SHP77 treated with DMSO at 0.1 percent for 48 hours (cell line): Measurements from ENCODE around the gene NAA30.

Experiments used
- DNase-seq: peaks from one replicate; lab custom pipeline; 2025; lab: John Stamatoyannopoulos, UW

Gene NAA30

GRCh38 chr14:57392830-57393229, 2.4 kb downstream of the NAA30 start:
- DNase-seq: no peak

GRCh38 chr14:57400556-57401494, 10.4 kb downstream of the NAA30 start:
- no peak for DNase-seq

GRCh38 chr14:57401501-57401900, 11.1 kb downstream of the NAA30 start:
- DNase-seq: no peak

- no peak for DNase-seq
These were observed 11.9 kb downstream of the NAA30 start for GRCh38 chr14:57402173-57402852.

GRCh38 chr14:57403521-57403864, 13.1 kb downstream of the NAA30 start:
- DNase-seq: no peak

- DNase-seq: no peak
These were observed 15.2 kb downstream of the NAA30 start for GRCh38 chr14:57405562-57405961.

- no peak for DNase-seq
These were observed 17.7 kb downstream of the NAA30 start for GRCh38 chr14:57408037-57408436.

GRCh38 chr14:57408634-57409033, 18.2 kb downstream of the NAA30 start:
- no peak for DNase-seq

GRCh38 chr14:57412341-57412740, 22.0 kb downstream of the NAA30 start:
- peak; percentile 11 for DNase-seq

- DNase-seq: no peak
These were observed 23.5 kb downstream of the NAA30 start for GRCh38 chr14:57413849-57414248.

- no peak for DNase-seq
These were observed 26.8 kb downstream of the NAA30 start for GRCh38 chr14:57417228-57417627.

- peak; percentile 64 for DNase-seq
These were observed 28.6 kb downstream of the NAA30 start for GRCh38 chr14:57418999-57419398.

GRCh38 chr14:57420033-57420432, 29.6 kb downstream of the NAA30 start:
- DNase-seq: no peak

- no peak for DNase-seq
These were observed 30.6 kb downstream of the NAA30 start for GRCh38 chr14:57420986-57421385.

- no peak for DNase-seq
These were observed 45.5 kb downstream of the NAA30 start for GRCh38 chr14:57435923-57436322.

- no peak for DNase-seq
These were observed 71.5 kb downstream of the NAA30 start for GRCh38 chr14:57461777-57462320.

GRCh38 chr14:57462551-57462950, 72.2 kb downstream of the NAA30 start:
- DNase-seq: no peak

- DNase-seq: no peak
These were observed 73.8 kb downstream of the NAA30 start for GRCh38 chr14:57464008-57464730.
